Pancreas (tissue), 10 donors: ENCODE results near the gene UBE2E2. TPM values are rescaled to one million over a fixed set of nuclear protein-coding genes. Genes with fewer than 3 reads are reported as not detected.
A peak's percentile ranks its signal among the peaks of the same experiment; 100 is the strongest.

Experiments
- ATAC-seq, 4 donors: fragments of 200-7000 bp; cut with Tn5 transposase; one replicate each; pipeline versions ENCODE4 v1.8.0 to v1.9.1; 2020; ENCODE audit warnings: mild to moderate bottlenecking in 4 of 4, moderate library complexity in 4 of 4
- DNase-seq, 6 donors: peaks; one replicate each; pipeline ENCODE4 v3.0.0-alpha.2; 2020
- FAIRE-seq: peaks from 2 replicates; lab custom pipeline; 2012; peaks lifted over from hg19 to GRCh38; lab: Jason Lieb, UNC
- H3K27ac ChIP-seq, 4 donors: fragments of 200-600 bp; sonication (generic); 1 replicate in 3 of 4; 2 replicates in 1 of 4; pipeline versions ENCODE4 v1.5.0 to v1.8.0; 2020
- H3K27me3 ChIP-seq, 4 donors: fragments of 200-600 bp; one replicate each; pipeline ENCODE4 v1.8.0; 2021
- H3K36me3 ChIP-seq, 3 donors: fragments of 200-600 bp; sonication (generic) in 1 of 3; one replicate each; pipeline versions ENCODE4 v1.5.0 to v1.8.0; 2020 to 2021
- H3K4me1 ChIP-seq, 3 donors: fragments of 200-600 bp; one replicate each; pipeline ENCODE4 v1.8.0; 2021
- H3K4me3 ChIP-seq, 4 donors: fragments of 200-600 bp; sonication (generic) in 2 of 4; one replicate each; pipeline versions ENCODE4 v1.5.0 to v1.8.0; 2020 to 2021
- H3K9me3 ChIP-seq, 4 donors: fragments of 200-600 bp; one replicate each; pipeline ENCODE4 v1.8.0; 2021
- CTCF ChIP-seq, 4 donors: fragments of 200-600 bp; sonication (generic) in 3 of 4; IDR thresholded peaks; one replicate each; pipeline versions ENCODE4 v1.5.0 to v1.8.0; 2021; ENCODE audit warnings: antibody characterized with exemption in 4 of 4
- WGBS, 2 donors: extraction: QIAGEN DNeasy Blood & Tissue Kit; methylation state at CpG; one replicate each; pipeline ENCODE4 v1.1.7; 2013; 5-methylcytosine and 5-hydroxymethylcytosine counted together
- intact Hi-C, 3 donors: fragments of 100-400 bp; cut with DNase I; formaldehyde crosslinking; loops; one replicate each; pipeline versions ENCODE4 v1.11.1 to v1.14.2; 2022
- polyA plus RNA-seq, 2 donors: library from polyadenylated mRNA; stranded (reverse); fragments of 200-250 nt; gene quantifications; one replicate each; pipeline ENCODE4 v1.2.3, GENCODE V29; 2013
- total RNA-seq, 6 donors: library from RNA; stranded (reverse); fragmentation: NEBNext Ultra II Directional in 4 of 6; extraction: Animal tissue kit (Norgen Biotek cat#: 25700) in 4 of 6; gene quantifications; one replicate each; pipeline versions ENCODE4 v1.2.1 to v1.2.4, GENCODE V29; 2021 to 2023
- donor health status: healthy with polysubstance abuse.
- donor health status: DM: no; HTN: no; CAD: no; lungs with moderate emphysema.
- donor health status: DM: no; HTN: no; CAD: no.
- donor health status: control.
- donor health status: control.
- donor health status: Bipolar disorder and iron deficiency.
- donor health status: DM: yes; HTN: yes; CAD: no.
- donor health status: DM: no; HTN: no; CAD: no.
- donor health status: DM: no; HTN: no; CAD: no.
- donor health status: DM: yes; HTN: yes; CAD: no.

Gene UBE2E2
- total and polyA plus RNA-seq, 8 donors = 3.3 to 11.6 (median 5.8) TPM

GRCh38 chr3:23319366-23320312 lies 116.5 kb downstream of the UBE2E2 start:
- Histone ChIP-seq H3K27me3 (no peaks in the 10 kb centered on the region), H3K27ac (no peak overlapping the region), H3K4me3 (no peak overlapping the region), H3K36me3 (no peaks in the 10 kb centered on the region), H3K9me3 (no peaks in the 10 kb centered on the region), H3K4me1 (no peaks in the 10 kb centered on the region)
- TF ChIP-seq CTCF (IDR thresholded peaks at IDR 0.05) = no peak
- ATAC-seq (no peak), DNase-seq (no peak), FAIRE-seq (no peak)
- intact Hi-C loops = no loop called here
- 94% methylated on average over 5 of the region's 5 CpGs for WGBS, 2 donors

- H3K36me3 ChIP-seq = no peaks in the 10 kb centered on the region
- FAIRE-seq (no peak), DNase-seq (no peak), ATAC-seq (no peak)
- H3K27me3 ChIP-seq = no peaks in the 10 kb centered on the region
- no peak overlapping the region for H3K27ac ChIP-seq
- intact Hi-C loops = no loop called here
- no peak overlapping the region for H3K4me3 ChIP-seq
- H3K4me1 ChIP-seq = no peaks in the 10 kb centered on the region
- no peaks in the 10 kb centered on the region for H3K9me3 ChIP-seq
- no peak for TF ChIP-seq CTCF (IDR thresholded peaks at IDR 0.05)
- 75 to 79% methylated on average over 10 of the region's 10 CpGs for WGBS, 2 donors
Observed at GRCh38 chr3:23320586-23321570, 117.8 kb downstream of the UBE2E2 start.

GRCh38 chr3:23324745-23325144 lies 121.6 kb downstream of the UBE2E2 start:
- no peaks in the 10 kb centered on the region for H3K4me1 ChIP-seq
- no peaks in the 10 kb centered on the region for H3K9me3 ChIP-seq
- TF ChIP-seq CTCF (IDR thresholded peaks at IDR 0.05) = no peak
- intact Hi-C loops = no loop called here
- no peak overlapping the region for H3K4me3 ChIP-seq
- ATAC-seq = peak in 1 of 4 donors; percentile 27
- 65 to 73% methylated on average over 1 of the region's 1 CpG for WGBS, 2 donors
- FAIRE-seq = no peak
- no peak overlapping the region for H3K27ac ChIP-seq
- no peaks in the 10 kb centered on the region for H3K27me3 ChIP-seq
- H3K36me3 ChIP-seq = no peaks in the 10 kb centered on the region
- DNase-seq = no peak

- FAIRE-seq (no peak), DNase-seq (no peak), ATAC-seq (no peak)
- Histone ChIP-seq H3K27me3 (no peaks in the 10 kb centered on the region), H3K9me3 (no peaks in the 10 kb centered on the region), H3K4me3 (no peak overlapping the region), H3K27ac (no peak overlapping the region), H3K36me3 (no peaks in the 10 kb centered on the region), H3K4me1 (no peaks in the 10 kb centered on the region)
- intact Hi-C loops = no loop called here
- no peak for TF ChIP-seq CTCF (IDR thresholded peaks at IDR 0.05)
- WGBS, 2 donors = 78 to 80% methylated on average over 4 of the region's 4 CpGs
Observed at GRCh38 chr3:23325466-23326065, 122.4 kb downstream of the UBE2E2 start.
